ENCODE data around the gene GABRB1.

The GABRB1 gene

DNA sequence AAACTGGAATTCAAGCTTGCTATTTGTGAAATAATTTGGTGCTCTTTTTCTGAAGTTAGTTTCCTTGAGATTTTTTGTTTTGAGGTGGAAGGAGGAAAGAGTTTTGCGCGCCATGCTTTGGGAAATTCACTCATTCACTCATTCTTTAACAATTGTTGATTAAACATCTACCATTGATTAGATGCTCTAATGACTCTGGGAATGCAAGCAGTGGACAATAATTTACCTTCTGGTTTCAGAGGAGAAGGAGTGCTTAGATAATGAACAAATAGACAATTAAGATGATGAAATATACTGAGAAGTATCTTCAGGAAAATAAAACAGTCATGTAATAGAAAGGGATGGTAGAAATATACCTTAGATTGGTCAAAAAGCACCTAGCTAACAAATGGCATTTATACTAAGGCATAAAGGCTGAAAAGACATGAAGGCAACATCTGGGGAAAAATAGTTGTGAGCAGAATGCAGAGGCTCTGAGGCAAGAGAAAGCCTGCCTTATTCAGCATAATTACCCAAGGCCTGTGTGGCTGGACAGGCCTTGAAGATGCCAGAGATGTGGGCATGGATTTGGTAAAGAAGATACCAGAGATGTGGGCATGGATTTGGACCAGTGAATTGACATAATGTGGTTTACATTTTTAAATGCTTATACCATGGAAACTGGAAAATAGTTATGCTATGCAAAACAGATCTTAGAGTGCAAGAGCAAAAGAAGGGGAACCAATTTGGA, 434.9 kb downstream of the GABRB1 start:
- no peak for DNase-seq

- no peak for DNase-seq
Observed at GRCh38 chr4:47468706-47469365, 437.5 kb downstream of the GABRB1 start.

GRCh38 chr4:47469951-47470350, 438.6 kb downstream of the GABRB1 start:
- no peak for DNase-seq

- DNase-seq, result no peak
Observed at GRCh38 chr4:47471064-47471463, 439.7 kb downstream of the GABRB1 start.

DNA sequence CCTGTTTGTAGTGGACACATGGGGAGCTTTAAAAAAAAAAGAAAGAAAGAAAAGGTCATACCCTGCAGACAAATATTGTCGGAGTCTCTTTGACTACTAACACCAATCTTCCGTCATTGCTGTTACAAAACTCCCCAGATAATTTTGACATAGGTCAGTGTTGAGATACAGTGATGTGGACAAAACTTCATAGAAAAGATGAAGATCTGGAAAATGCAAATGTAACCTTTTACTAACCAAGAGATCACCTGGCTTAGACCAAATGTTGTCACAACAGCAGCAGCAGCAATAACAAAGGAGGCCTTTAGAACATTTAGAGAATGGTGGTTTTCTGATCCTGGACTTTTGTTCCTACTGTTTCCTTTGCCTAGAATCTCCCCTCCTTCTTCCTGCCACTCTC, 440.2 kb downstream of the GABRB1 start:
- no peak for DNase-seq

- DNase-seq, result no peak
Observed at GRCh38 chr4:47473141-47473750, 441.9 kb downstream of the GABRB1 start.

GRCh38 chr4:47474799-47475198, 443.4 kb downstream of the GABRB1 start:
- DNase-seq, result no peak

GRCh38 chr4:47475411-47475810, 444.0 kb downstream of the GABRB1 start:
- DNase-seq, result no peak
